Measurements from ENCODE around the gene CALHM6.

The CALHM6 gene

GRCh38 chr6:116461331-116461931 is at the start of gene CALHM6:
TSS of gene CALHM6 (plus strand) at chr6:116461375. CDS start at chr6:116461930, 555 bp downstream.
- no peak for DNase-seq (ENCODE audit: low read depth in 2 of 2, low spot score in 1 of 2)

DNA sequence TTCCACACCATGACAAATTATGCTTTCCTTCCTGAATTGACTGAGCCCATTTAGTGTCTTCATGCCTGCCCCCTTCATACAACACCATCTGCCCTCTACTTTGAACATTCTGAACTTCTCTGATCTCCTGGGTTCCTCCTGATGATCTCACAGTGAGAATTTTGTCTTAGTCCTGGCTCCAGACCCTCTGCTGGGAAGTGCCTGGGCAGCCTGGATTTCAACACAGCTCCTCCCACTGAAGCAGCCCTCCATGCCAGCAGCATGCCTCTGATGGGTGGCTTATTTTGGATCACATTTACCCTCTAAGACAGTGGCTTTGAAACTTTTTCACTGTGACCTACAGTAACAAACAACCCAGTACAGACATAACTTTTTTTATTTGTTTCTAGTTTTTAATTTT is 48.9 kb upstream of the CALHM6 start:
- DNase-seq (ENCODE audit: low read depth in 2 of 2, low spot score in 1 of 2), result no peak

- no peak for DNase-seq (ENCODE audit: low read depth in 2 of 2, low spot score in 1 of 2)
Observed at GRCh38 chr6:116413357-116413756, 47.8 kb upstream of the CALHM6 start.

- no peak for DNase-seq (ENCODE audit: low read depth in 2 of 2, low spot score in 1 of 2)
Observed at GRCh38 chr6:116417661-116418060, 43.5 kb upstream of the CALHM6 start.

- no peak for DNase-seq (ENCODE audit: low read depth in 2 of 2, low spot score in 1 of 2)
Observed at GRCh38 chr6:116419069-116419786, 41.9 kb upstream of the CALHM6 start.

DNA sequence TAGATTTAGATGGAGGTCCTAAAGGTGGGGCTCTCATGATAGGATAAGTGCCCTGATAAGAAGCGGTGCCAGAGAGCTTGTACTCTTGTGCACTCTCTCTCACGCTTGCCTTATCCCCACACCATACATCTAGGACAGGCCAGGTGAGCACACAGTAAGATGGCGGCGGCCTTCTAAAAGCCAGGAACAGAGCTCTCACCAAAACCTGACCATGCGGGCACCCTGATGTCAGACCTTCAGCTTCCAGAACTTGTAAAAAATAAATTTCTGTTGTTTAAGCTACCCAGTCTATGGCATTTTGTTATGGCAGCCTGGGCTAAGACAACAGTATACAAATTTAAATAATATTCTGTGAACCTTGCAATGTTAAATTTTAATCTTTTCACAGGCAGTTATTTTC is 40.8 kb upstream of the CALHM6 start:
- DNase-seq (ENCODE audit: low read depth in 2 of 2, low spot score in 1 of 2), result no peak

DNA sequence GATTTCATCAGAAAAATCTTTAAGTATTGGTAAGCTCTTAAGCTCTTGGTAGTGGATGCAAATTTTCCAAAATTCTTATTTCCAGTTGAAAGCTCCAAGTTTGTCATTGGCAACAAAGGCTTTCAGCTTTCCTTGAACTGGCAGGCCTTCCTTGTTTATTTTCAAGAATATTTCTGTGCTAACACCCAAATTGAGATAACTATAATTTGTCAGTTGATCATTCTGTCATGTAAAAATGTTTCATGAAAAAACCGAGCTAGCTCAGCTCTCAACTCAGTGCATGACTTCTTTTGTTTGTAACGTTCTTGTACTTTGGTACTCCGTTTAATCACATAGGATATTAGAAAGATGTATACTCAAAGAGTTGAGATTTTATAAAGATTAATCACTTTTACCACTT is 38.9 kb upstream of the CALHM6 start:
- DNase-seq (ENCODE audit: low read depth in 2 of 2, low spot score in 1 of 2), result no peak

DNA sequence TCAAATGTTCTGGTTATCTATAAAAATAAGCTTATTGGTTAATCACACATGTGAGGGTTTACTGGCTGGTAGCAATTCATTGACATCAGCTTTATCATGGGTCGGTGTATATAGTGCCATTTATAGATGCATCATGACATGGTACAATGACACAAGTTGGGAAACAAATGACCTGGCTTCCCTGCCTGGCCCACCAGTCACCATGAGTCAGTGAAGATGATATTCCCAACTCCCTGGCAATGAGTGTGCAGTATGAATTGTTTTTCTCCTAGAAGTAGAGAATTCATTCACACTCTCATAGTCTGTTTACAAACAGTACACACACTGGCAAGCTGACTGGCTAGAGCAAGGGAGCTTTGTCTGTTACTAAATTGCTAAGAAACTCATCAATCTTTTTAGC is 37.2 kb upstream of the CALHM6 start:
- no peak for DNase-seq (ENCODE audit: low read depth in 2 of 2, low spot score in 1 of 2)

DNA sequence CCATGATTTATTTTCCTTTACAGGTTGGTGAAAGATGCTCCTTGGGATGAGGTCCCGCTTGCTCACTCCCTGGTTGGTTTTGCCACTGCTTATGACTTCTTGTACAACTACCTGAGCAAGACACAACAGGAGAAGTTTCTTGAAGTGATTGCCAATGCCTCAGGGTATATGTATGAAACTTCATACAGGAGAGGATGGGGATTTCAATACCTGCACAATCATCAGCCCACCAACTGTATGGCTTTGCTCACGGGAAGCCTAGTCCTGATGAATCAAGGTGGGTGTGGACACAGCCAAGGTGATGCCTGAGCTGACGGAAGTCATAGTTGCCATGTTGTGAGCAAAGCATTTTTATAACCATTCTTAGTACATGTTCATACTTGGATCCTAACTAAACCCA is 34.6 kb upstream of the CALHM6 start:
- no peak for DNase-seq (ENCODE audit: low read depth in 2 of 2, low spot score in 1 of 2)

DNA sequence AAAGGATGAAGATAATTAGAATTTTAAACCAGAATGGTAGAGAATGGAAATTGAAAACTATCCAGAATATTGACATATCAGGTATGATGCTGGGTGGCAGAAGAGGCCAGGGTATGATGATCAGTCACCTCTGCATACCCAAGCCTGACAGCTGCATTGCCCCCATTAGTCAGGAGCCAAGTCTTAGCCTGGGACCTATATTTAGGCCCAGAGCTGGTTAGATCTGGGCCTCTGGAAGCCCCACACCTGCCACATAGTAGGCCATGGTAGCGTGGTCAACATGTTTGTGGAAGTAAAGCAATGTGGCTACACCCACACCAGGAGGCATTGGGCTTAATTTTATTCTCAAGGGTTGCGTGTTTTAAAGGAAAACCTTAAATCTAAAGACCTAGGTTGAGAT is 32.1 kb upstream of the CALHM6 start:
- no peak for DNase-seq (ENCODE audit: low read depth in 2 of 2, low spot score in 1 of 2)

- DNase-seq (ENCODE audit: low read depth in 2 of 2, low spot score in 1 of 2), result no peak
Observed at GRCh38 chr6:116430860-116431259, 30.3 kb upstream of the CALHM6 start.

DNA sequence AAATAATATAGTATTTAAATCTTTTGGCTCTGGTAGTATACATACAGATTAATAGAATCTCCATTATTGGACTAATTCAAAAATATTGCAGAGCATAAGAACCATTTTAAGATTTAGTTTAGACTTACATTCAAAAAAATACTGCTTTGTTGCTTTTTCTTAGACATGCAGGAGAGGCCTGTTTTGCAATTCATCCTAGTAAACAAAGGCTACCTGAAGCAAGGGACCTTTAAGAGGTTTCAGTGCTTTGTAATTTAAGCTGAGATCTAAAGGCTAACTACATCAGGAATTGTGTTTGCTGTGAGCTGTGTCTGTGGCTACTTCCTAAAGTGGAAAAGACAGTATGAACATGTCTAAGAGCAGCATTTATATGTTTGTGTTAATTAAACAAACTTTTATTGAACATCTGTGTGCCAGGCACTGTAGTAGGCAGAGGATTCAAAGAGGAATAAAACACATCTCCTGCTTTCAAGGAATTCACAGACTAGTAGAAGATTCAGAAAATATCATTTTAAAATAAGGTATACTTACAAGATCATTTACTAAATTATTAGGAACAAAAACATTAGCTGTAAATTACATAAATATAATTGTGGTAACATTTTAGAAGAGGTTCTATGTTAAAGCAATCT is 29.1 kb upstream of the CALHM6 start:
- no peak for DNase-seq (ENCODE audit: low read depth in 2 of 2, low spot score in 1 of 2)

DNA sequence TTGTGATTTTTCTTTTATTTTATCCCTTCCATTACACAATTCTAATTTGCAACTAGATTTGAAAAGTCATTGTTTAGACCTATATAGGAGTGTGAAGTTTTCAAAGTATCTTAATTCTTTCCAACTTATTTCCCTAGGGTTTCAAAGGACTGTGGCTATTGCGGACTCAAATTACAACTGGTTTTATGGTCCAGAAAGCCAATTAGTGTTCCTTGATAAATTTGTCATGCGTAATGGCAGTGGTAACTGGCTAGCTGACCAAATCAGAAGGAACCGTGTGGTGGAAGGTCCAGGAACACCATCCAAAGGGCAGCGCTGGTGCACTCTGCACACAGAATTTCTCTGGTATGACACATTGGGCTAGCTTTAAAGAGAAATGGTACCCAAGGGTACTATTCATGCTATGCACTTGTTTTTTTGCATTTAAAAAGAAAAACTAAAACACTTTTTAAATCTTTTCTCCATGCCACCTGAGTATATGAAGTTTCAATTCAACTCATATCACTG is 27.9 kb upstream of the CALHM6 start:
- DNase-seq (ENCODE audit: low read depth in 2 of 2, low spot score in 1 of 2), result no peak

DNA sequence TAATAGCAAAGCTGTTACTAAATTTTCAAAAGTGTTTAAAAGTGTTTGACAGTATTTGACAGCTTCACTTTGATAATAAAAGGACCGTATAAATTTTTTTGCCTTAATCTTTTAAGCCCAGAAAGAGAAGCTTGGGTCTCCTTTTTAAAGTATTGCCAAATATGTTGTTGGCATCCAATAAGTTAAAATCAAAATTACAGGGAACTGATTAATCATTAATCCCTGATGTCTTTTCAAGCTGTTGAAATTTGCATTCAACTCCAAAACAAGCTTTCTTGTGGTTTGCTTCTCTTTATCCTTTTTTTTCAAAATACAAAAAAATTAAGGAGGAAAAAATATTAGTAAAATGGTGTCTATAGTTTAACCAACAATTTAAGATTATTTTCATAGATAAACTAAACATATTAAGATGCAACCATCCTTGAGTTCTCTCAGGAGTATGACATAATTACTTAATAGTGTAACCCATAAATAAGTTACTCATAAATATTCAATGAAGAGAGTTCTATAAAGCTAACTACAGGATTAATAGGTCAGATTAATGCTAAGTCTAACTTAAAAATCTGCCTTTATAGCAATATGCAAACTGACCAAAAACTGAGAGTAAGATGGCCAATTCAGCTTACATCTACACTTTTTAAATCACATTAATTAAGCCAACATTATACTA is 27.0 kb upstream of the CALHM6 start:
- no peak for DNase-seq (ENCODE audit: low read depth in 2 of 2, low spot score in 1 of 2)

GRCh38 chr6:116436586-116436985 is 24.6 kb upstream of the CALHM6 start:
- DNase-seq (ENCODE audit: low read depth in 2 of 2, low spot score in 1 of 2), result no peak

GRCh38 chr6:116437656-116438055 is 23.5 kb upstream of the CALHM6 start:
- DNase-seq (ENCODE audit: low read depth in 2 of 2, low spot score in 1 of 2), result no peak

DNA sequence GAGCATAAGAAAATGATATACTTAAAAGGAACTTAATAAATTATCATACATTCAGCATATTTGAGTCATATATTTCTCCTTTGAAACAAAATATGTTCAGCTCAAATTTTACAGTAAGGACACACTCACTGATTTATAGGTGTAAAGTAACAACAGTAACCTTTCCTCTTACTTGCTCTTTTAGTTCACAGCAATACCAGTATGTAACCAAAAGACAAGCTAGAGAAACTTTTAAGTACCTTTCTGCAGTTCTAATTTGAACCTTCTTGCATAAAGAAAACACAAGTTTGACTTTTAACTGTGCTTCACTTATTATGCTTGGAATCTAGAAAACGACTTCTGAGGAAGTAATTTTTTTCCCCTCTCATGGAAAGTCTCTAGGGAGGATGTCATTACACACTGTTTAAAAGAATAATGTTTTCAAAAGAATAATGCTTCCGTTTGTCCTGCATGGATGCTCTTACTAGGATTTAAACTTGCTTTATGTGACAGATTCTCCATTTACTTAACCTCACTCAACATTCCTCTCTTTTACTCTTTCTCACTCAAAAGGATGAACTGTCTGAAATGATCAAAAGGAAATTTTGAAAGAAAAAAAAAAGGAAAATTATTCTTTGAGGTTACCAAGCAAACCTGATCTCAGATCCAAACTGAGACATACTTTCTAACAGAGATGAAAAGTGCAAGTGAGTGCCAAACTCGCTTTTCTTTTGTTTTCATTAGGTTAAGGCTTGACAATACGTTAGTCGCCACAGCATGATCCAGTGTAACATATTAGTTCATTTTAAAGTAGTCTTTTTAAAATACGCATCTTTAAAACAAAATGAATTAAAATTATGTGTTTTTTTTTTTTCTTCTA is 22.4 kb upstream of the CALHM6 start:
- no peak for DNase-seq (ENCODE audit: low read depth in 2 of 2, low spot score in 1 of 2)

- no peak for DNase-seq (ENCODE audit: low read depth in 2 of 2, low spot score in 1 of 2)
Observed at GRCh38 chr6:116439522-116440051, 21.6 kb upstream of the CALHM6 start.

DNA sequence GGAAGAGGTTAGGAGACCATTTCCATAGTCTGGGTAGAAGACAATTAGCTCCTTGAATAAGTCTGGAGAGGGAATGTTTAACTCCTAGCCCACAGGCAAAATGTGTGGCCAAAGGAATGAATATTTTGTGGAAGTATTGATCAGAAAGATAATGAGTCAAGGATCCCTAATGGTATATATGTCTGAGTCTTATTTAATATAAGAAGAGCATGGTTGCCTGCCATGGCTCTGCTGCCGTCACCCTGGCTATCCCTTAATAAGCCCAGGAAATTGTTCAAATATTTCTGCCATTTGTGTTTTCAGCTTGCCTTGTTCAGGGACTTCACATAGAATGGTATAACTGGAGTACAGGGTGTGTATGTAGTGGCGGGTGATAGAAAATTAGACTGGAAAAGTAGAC is 18.1 kb upstream of the CALHM6 start:
- no peak for DNase-seq (ENCODE audit: low read depth in 2 of 2, low spot score in 1 of 2)

DNA sequence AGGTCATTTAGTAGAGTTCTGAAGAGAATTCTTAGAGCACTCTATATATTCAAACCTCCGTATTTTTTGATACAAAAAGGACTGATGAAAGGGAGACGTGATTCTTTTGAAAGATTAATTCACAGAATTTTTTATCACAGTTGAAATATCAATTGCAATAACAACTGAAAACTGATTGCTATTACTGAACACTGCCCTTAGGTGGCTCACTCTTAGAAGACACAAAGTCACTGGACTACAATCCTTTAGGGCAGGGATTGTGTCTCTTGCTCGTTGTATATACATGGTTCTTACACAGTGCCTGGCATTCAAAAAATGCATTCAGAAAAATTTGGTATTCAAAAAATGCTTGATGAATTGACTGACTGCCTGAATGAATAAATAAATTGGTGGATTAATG is 17.1 kb upstream of the CALHM6 start:
- no peak for DNase-seq (ENCODE audit: low read depth in 2 of 2, low spot score in 1 of 2)

GRCh38 chr6:116444575-116444974 is 16.6 kb upstream of the CALHM6 start:
- no peak for DNase-seq (ENCODE audit: low read depth in 2 of 2, low spot score in 1 of 2)

All from stimulated activated CD8-positive, alpha-beta memory T cell treated with anti-CD3 and anti-CD28 coated beads, Interleukin-4, amount 100 ng/mL, for 4 hours (primary cell).